SU-DHL-6 (cell line): ENCODE results near the gene PRKD2.

Experiments
- H2AFZ ChIP-seq: fragments of 200-600 bp; sonication (generic); 2 replicates; pipeline ENCODE4 v1.6.1; 2014; ENCODE audit warnings: low read depth, mild to moderate bottlenecking, moderate library complexity, mixed read lengths, antibody characterized with exemption, low read length; ENCODE audit not compliant: severe bottlenecking
- H3F3A ChIP-seq: fragments of 200-600 bp; shearing (Covaris generic); 2 replicates; pipeline ENCODE4 v1.6.0; 2016; ENCODE audit warnings: antibody characterized with exemption, mild to moderate bottlenecking; ENCODE audit not compliant: insufficient read depth
- H3K27ac ChIP-seq: fragments of 200-600 bp; sonication (generic); 2 replicates; pipeline ENCODE4 v1.5.1; 2016; ENCODE audit warnings: low read depth, mild to moderate bottlenecking, low read length, moderate library complexity, mixed read lengths
- H3K27me3 ChIP-seq: fragments of 200-600 bp; sonication (generic), shearing (Covaris generic); 2 replicates; pipeline ENCODE4 v1.6.0; 2014; ENCODE audit warnings: mild to moderate bottlenecking, low read length
- H3K36me3 ChIP-seq: fragments of 200-600 bp; sonication (generic); 2 replicates; pipeline ENCODE4 v1.6.1; 2014; ENCODE audit warnings: mild to moderate bottlenecking, low read length, mixed read lengths
- H3K4me2 ChIP-seq: fragments of 300-600, 200-600 bp; shearing (Covaris generic), sonication (generic); 2 replicates; pipeline ENCODE4 v1.6.0; 2014; ENCODE audit warnings: low read length, low read depth, mild to moderate bottlenecking; ENCODE audit not compliant: poor library complexity, severe bottlenecking
- H3K4me3 ChIP-seq: fragments of 200-600 bp; sonication (generic); 2 replicates; pipeline ENCODE4 v1.5.1; 2014; ENCODE audit warnings: antibody characterized with exemption, low read length, mild to moderate bottlenecking, mixed read lengths; ENCODE audit not compliant: insufficient read depth, poor library complexity, severe bottlenecking
- H3K79me2 ChIP-seq: fragments of 200-600 bp; sonication (generic); 2 replicates; pipeline ENCODE4 v1.6.1; 2014; ENCODE audit warnings: mild to moderate bottlenecking, low read length, moderate library complexity; ENCODE audit not compliant: insufficient read depth
- H3K9ac ChIP-seq: fragments of 200-600 bp; sonication (generic); 2 replicates; pipeline ENCODE4 v1.7.0; 2014; ENCODE audit warnings: mild to moderate bottlenecking, low read length
- H3K9me2 ChIP-seq: fragments of 200-600 bp; sonication (generic); replicated peaks from 2 replicates; pipeline ENCODE4 v1.6.1; 2014; ENCODE audit warnings: low read length; ENCODE audit not compliant: insufficient read depth
- H3K9me3 ChIP-seq: fragments of 200-600 bp; sonication (generic); 2 replicates; pipeline ENCODE4 v1.6.1; 2014; ENCODE audit warnings: low read length, mixed read lengths; ENCODE audit not compliant: insufficient read depth
- H4K20me1 ChIP-seq: fragments of 200-600 bp; sonication (generic); 2 replicates; pipeline ENCODE4 v1.6.1; 2014; ENCODE audit warnings: low read depth, mild to moderate bottlenecking, antibody characterized with exemption, low read length, moderate library complexity, mixed read lengths
- CTCF ChIP-seq: fragments of 200-600 bp; sonication (generic); IDR thresholded peaks from one replicate; pipeline ENCODE4 v1.5.1; 2017; ENCODE audit warnings: antibody characterized with exemption, mild to moderate bottlenecking, low read length, moderate library complexity; ENCODE audit not compliant: insufficient read depth, poor library complexity, severe bottlenecking
- EZH2phosphoT487 ChIP-seq: fragments of 200-600 bp; sonication (generic), shearing (Covaris generic); conservative IDR thresholded peaks from 2 replicates; pipeline ENCODE4 v1.6.1; 2018; ENCODE audit warnings: mild to moderate bottlenecking, antibody characterized with exemption, low read length, moderate library complexity, mixed read lengths

Gene PRKD2

GRCh38 chr19:46644720-46645119 lies 72.2 kb downstream of the PRKD2 start:
- no peak overlapping the region for H2AFZ ChIP-seq

DNA sequence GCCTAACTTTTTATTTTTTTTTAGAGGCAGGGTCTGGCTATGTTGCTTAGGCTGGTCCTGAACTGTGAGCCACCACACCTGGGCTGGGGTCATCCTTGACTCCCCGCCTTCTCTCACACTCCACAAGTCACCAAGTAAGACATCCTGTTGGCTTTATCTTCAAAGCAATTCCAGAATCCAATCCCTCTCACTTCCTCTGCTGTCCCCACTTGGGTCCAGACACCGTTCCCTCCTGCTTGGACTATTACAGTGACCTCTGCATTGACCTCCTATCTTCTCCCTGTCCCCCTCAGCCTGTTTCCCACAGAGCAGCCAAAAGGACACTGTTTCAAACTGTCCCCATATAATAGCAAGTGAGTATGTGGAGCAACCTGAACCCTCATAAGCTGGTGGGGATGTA lies 76.3 kb downstream of the PRKD2 start:
- Histone ChIP-seq H3K27me3 (no peaks in the 10 kb centered on the region), H3K36me3 (no peaks in the 10 kb centered on the region), H3F3A (no peaks in the 10 kb centered on the region), H3K79me2 (no peaks in the 10 kb centered on the region), H3K9ac (no peak overlapping the region), H3K9me2 (no peaks in the 10 kb centered on the region), H3K4me2 (no peak overlapping the region), H2AFZ (no peak overlapping the region), H3K4me3 (no peak overlapping the region), H3K27ac (no peak overlapping the region), H4K20me1 (no peaks in the 10 kb centered on the region), H3K9me3 (no peaks in the 10 kb centered on the region)
- TF ChIP-seq EZH2phosphoT487 (no peak), CTCF (no peak)

More at GRCh38 chr19:46644720-46645119, 72.2 kb downstream of the PRKD2 start:
- no peaks in the 10 kb centered on the region for H3K36me3 ChIP-seq
- no peaks in the 10 kb centered on the region for H3K9me3 ChIP-seq
- H3K27me3 ChIP-seq, result no peaks in the 10 kb centered on the region
- no peak overlapping the region for H3K27ac ChIP-seq
- H4K20me1 ChIP-seq, result no peaks in the 10 kb centered on the region
- H3K79me2 ChIP-seq, result no peaks in the 10 kb centered on the region
- TF ChIP-seq CTCF (no peak), EZH2phosphoT487 (no peak)
- no peak overlapping the region for H3K9ac ChIP-seq
- H3F3A ChIP-seq, result no peaks in the 10 kb centered on the region
- H3K4me2 ChIP-seq, result no peak overlapping the region
- no peak overlapping the region for H3K4me3 ChIP-seq
- H3K9me2 ChIP-seq, result no peaks in the 10 kb centered on the region

DNA sequence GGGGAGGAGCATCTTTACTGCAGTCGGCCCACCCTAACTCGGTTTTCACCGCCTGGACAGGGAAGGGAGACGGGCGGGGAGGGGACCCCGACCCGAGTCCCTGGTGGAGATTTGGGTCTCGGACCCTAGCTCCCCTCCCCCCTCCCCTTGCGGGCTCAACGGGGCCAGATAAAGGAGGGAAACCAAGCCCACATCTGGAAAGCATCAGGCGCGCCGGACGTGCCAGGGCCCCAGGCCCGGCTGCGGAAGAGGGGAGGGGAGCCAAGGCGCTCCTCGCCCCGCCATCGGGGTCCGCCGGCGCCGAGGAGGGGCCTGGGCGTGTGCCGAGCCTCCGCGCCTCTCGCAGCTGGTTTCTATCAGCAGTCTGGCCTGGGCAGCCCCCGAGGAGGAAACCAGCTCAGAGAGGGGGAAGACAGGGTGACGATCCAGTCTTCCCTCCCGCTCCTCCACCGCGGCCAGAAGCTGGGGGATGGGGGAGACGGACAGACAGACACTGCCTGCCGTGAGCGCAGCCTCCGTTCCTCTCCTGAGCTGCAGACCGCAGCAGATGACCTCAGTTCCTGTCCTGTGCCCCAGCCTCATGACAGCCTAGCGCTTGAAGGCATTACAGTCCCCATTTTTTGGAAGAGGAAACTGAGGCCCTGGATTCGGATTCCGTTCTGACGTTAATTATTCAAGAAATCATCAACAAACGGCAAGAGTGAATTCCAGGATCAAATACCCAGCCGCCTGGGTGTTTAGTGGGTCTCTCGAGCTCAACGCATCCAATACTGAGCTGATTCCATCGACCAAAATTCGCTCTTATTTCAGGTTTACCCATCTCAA lies 77.3 kb downstream of the PRKD2 start:
- Histone ChIP-seq H2AFZ (no peak overlapping the region), H3K27me3 (no peaks in the 10 kb centered on the region), H3K9me3 (no peaks in the 10 kb centered on the region), H3K9me2 (no peaks in the 10 kb centered on the region), H3K4me3 (no peak overlapping the region), H3K36me3 (no peaks in the 10 kb centered on the region), H3K79me2 (no peaks in the 10 kb centered on the region), H3K9ac (no peak overlapping the region), H4K20me1 (no peaks in the 10 kb centered on the region), H3K4me2 (peak overlapping the region; percentile 53), H3K27ac (no peak overlapping the region), H3F3A (no peaks in the 10 kb centered on the region)
- no peak for TF ChIP-seq EZH2phosphoT487
- no peak for TF ChIP-seq CTCF
